HG03460 (cell line): ENCODE data around the gene MBP.

Experiments used
- ATAC-seq: cut with Tn5 transposase; IDR thresholded peaks from one replicate; pipeline ENCODE4 v1.9.1; 2021; ENCODE audit not compliant: unreplicated experiment

The MBP gene

DNA sequence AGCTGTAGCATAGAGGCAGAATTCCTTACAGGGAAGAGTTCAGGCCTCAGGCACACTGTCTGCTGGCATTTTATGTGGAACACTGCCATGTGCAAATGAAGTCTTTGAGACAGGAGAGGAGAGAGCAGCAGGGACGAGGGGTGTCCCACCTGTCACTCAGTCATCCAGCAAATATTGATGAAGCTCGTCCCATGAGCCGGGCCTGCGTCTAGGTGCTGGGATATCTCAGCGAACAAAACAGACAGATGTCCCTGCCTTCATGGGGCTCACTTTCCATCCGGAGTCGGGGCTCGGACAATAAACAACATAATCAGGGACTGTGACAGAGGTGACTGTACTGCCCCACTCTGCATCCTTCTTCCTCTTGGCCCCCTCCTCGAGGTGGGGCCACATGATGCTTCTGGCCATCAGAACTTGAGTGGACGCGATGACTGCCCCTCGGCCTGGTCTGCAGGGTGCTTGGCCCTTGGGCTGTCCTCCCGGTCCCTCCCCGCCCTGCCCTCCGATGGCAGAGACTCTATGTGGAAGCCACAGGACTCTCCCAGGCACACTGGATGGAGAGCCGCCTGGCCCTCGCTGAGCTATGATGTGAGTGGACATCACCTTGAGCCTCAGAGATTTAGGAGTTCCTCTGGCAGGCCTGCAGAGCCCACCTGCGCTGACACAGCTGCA lies 78.8 kb downstream of the MBP start:
- ATAC-seq, result no peak

DNA sequence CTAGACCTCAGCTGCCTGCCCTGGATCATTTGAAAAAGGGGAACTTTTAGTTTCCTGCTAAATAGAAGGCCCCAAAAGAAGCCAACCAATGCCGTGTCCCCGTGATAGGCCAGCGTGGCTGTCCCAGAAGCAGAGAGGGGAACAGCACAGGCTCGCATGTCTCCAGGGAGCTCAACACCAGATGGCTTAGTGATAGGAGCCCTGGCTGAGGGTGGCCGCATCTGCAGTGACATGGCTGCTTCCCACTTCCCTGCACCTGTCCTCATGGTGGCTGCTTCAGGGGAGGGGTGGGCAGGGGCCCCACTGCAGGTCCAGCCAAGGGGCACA lies 79.6 kb downstream of the MBP start:
- peak; percentile 31 for ATAC-seq

DNA sequence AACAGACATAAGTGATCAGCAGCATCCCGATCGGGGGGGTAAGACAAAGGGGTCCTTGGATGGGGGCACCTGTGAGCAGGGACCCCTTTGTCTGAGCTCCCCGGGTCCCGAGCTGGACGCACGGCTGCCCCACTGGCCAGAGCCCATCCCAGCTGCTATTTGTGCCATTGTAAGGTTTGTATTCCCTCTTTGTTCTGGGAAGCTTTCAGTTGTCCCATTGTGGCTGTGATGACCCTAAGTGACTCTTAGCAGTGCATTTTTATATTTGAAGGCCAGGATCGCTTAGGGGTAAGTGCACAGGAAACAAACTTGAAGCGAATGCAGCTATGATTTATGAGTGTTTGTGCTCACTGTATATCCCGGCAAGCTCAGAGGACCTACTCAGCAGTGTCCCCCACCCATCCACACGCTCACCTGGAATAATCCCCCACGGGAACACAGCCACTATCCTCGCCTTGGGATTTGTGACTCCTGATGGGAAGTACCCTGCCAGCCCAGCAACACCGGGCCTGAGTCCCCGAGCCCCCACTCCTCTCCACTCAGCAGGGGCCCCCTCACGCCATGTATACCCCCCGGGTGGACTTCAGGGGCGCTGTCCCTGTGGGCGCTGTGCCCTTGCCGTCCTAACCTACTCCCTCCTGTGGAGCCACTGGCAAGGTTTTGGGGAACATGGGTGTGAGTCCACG lies 80.1 kb downstream of the MBP start:
- no peak for ATAC-seq

DNA sequence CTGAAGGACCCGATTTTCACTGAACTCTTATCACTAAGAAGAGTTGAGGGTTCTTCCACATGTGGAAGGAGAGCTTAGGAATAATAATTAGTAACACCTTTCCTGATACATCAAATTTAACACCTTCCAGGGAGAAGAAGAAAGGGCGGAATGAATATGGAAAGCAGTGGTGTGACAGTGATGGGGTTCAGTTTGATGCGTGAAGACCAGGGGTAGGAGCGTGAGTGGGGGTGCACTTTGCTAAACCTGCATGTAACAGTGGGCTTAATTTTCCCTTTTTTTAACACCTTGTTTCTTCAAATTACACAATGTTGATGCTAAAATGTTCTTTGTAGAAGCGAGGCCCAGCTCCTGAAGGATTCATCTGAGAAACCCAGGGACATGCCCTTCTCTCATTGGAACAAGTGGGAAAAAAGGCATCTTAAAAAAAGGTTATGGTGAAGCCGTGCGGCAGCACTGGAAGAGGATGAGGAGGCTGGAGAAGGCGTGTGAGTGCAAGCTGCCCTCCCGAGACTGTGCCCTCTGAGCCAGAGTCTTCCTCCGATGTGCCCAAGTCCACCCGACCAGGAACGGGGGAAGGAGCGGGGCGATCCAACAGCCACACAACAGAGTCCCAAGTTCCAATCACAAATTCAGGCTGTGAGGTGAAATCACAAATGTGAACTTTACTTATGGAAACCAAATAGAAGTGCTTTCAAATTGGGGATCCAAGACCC lies 80.8 kb downstream of the MBP start:
- no peak for ATAC-seq

DNA sequence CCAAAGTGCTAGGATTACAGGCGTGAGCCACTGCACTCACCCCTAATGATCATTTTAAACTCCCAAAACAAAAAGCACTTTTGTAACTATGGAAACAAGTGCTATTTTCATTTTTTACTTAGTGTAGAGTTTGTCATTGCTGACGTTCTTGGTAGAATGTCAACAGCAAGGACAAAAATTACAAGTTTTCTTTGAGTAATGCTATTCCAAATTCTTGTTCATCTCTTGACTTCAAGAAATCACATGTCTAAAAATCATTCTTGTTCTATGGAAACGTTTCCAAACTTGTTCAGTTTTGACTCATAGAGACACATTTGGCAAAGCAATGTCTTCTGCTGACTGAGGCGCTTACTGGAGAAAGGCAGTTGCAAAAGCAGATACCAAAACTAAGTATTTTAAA lies 82.6 kb downstream of the MBP start:
- no peak for ATAC-seq

DNA sequence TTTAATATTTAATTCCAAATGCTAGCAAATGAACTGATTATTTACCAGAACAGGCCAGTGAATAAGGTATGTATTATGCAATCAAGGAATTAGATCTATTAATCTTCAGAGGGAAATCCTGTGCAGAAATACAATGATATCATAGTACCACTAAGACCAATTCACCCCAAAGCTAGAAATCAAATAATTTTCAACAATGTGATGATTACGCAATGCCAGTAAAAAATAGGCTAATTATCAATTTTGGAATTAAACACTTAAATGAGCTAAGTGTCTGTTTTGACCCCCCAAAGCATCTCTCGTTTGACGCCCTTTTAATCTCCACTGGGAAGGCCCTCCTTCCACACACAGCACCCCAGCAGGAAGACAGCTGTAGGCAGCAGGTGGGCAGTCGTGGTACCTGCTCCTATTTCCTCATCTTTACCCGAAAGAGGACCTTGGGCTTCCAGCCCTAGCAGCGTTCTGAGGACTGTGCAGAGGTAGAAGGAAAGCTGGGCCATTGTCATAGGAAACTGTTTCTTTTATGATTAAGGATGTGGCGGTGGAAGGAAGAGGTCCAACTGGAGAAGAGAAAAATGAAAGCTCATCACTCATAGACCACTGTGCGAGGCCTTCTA lies 84.7 kb downstream of the MBP start:
- ATAC-seq, result no peak

DNA sequence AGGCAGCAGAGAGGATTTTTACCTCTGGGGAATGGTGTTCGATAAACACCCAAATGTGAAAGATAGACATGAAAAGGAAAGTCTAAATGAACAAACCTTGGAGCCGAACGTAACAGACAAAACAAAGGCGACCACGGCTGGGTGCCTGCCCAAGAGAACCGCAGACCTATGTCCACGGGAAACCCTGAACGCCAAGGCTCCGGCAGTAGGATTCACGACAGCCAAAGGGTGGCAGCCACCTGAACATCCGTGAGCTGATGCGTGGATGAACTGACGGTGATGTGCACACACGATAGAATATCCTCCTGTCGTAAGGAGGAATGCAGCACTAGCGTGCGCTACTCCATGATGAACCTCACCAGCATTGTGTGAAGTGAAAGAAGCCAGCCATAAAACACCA lies 85.6 kb downstream of the MBP start:
- no peak for ATAC-seq

DNA sequence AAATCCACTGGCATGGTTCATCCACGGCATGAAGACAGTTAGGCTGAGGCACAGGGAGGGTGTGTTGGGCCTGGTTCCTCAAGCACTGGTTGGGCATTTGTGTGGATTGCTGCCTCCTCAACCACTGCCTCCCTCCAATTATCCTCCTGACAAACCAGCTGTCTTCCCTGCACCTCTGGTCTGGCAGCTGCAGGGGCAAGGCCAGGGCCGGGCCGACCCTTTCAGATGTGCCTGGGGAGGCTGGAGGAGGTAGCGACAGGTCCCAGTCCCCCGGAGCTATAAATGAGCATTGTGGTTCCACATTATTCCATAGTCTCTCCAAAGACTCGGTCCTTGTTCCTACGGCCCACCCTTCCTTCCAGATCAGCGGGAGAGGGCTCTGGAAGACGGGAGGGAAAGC lies 86.2 kb downstream of the MBP start:
- no peak for ATAC-seq

DNA sequence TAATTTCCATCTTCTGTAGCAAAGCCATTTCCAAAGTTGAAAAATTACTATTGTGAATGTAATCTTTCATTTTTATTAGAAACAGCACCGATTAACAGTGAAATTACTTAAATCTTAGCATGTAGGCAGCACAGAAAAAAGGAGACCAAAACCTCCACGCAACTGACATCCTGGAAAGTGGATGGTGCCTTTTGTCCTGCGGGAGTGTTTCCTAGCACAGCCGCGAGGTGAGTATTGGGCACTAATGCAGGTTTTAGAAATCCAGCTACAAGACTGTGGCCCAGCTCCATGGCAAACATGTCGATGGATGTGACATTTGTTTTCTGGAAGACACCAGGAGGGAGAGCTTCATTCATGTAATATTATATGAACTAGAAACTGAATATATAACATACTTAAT lies 86.9 kb downstream of the MBP start:
- ATAC-seq, result no peak

DNA sequence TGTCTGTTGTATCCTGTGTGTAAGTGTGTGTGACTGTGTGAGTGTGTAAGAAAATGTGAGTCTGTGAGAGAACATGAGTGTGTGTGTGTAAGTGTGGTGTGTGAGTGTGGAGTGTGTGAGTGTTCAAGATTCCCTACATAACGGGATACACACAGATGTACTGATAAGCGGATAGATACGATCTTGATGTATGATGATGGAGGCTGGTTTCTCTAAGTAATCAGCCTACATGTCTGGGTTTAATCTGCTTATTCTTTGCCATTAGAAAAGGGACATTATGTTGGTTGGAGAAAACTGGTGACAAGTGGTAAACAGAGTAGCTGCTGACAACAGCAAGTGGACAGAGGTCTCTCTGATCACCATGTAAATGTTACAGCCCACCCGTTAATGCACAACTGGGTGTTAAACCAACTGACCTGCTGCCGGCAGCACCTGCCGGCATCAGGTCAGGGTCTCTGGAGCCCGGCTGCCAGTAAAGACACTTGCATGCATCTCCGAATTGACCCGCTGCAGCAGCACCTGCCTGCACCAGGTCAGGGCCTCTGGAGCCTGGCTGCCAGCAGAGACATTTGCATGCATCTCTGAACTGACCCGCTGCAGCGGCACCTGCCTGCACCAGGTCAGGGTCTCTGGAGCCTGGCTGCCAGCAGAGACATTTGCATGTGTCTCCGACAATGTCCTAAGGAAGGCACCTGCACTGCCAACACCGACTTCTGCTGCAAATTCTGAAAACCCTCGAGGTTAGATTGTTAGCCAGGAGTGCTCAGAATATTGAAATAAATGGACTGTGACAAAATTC lies 87.5 kb downstream of the MBP start:
- ATAC-seq, result no peak

DNA sequence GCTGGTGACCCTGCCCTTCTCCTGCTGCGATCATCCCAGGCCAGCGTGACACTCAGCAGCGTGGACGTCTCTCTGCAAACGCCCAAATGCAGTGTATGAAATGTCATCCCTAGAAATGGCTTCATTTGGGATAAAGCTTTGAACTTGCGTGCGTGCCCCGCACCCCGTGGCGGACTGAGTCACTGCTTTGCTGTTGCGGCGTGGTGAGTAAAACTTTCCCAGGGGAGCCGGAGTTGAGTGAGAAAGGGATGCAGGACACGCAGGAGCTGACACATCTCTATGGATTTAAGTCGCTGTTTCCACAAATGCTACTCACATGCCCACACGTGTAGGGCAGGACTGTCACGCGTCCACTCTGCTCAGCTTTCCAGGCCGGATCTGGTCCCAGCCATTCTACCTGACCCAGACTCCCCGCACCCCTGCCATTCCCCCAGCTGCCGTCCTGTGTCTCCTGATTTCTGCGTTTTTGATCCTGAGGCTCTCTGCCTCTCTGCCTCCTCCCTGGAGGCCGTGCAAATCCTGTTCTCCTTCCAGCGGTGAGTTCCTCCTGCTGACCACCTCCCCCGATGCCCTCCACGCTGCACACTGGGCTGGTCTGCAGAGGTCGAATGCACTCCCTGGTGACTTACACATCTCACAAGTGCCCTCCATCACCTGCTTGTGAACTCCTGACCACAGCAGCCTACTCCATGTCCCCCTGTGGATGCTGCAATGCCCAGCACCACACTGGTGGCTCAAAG lies 88.9 kb downstream of the MBP start:
- no peak for ATAC-seq

DNA sequence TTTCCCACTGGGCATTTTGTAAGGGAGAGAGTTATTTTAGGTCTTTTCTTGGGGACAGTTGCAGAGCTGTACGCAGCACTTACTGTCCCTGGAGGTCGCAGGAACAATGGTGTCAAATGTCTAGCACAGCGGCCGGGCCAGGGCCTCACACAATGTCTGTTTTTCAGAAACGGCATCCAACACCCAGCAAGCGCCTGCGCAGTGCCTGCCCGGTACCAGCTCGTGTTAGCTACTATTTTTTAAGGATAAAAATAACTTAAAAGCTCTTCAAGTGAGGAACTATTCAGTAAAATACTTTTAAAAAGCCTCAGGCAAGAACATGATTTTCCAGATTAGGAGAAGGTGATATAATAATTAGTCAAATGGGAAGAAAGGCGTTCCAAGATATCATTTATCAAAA lies 90.0 kb downstream of the MBP start:
- no peak for ATAC-seq

DNA sequence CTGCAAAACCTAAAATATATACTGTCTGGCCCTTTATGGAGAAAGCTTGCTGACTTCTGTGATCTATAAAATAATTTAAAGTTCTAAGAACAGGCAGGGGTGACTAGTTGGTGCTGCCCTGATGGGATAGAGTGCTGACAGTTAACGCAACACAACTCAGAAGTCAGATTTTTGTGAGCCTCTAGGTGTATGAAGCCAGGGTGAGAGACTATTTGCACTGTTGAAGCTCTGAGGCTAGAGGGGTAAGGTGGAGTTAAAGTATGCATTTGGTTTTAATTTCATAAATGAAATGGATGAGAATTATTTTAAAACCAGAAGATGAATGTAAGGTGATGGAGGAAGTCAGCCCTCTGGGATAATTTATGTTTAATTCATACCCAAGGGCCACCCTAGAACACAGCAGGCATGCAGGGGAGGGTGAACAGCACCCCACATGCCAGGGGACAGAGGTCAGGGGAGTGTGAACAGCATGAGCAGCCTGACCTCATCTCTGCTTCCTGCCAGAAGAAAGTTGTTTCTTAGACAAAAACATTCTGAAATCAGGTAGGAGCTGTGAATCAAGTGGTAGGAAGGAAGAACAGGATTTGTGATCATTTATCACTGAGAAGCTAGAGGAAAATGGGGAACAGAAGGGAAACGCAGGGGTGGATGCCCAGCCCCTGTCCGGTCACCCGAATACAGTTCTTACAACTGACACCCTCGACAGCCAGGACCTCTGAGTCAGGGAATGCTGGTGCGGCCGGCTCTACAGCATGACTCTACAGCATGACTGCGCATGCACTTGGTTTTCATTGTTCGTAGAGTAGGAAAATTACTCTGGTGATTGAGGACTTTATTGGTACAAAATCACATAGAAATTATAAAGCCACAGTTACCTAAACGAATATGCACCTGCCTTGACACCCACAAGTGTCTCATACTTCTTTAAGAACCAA lies 93.1 kb downstream of the MBP start:
- no peak for ATAC-seq

DNA sequence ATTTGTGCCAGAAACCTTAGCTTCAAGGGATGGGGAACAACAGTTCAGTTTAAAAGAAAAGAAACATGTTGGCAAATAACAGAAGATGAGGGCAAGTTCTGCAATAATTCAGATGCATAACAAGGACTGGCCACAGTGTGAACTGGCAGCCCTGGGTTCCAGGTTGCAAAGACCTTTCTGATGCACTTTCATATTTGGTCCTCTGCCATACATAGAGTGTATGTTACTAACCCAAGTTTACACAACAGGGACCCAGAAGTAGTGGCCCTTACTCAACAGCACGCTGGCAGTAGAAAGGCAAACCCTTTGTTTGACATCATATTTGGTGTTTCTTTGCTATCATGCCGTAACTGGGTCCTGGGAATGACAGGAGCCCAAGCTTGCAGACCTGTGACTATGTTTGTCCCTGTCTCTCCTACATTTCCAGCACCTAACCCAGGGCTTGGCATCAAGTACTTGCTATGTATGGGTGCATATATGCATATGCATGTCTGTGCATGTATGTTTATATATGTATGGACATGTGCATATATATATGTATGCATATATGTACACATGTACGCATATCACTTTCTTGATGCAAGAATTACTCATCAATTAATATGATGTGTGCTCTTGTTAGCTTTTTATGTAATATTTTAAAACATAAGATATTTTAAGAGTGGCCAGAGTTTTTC lies 94.3 kb downstream of the MBP start:
- no peak for ATAC-seq

DNA sequence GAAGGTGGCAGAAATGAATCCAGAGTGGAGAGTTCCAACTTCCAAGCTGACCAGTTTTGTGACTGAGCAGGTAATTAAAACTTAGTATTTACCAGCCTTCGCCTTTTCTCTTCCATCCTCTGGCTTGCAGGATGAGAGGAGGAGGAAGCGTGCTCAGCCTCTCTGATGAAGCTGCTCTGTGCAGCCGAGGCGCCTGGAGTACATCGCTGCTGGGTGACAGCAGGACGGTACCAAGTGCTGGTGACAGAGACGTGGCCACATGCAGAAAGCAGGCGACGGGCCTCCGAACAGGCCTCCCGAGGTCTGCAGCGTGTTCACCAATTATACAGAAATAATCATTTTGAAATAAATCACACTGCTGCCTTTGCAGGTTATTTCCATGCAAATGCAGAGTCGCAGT lies 95.0 kb downstream of the MBP start:
- no peak for ATAC-seq

DNA sequence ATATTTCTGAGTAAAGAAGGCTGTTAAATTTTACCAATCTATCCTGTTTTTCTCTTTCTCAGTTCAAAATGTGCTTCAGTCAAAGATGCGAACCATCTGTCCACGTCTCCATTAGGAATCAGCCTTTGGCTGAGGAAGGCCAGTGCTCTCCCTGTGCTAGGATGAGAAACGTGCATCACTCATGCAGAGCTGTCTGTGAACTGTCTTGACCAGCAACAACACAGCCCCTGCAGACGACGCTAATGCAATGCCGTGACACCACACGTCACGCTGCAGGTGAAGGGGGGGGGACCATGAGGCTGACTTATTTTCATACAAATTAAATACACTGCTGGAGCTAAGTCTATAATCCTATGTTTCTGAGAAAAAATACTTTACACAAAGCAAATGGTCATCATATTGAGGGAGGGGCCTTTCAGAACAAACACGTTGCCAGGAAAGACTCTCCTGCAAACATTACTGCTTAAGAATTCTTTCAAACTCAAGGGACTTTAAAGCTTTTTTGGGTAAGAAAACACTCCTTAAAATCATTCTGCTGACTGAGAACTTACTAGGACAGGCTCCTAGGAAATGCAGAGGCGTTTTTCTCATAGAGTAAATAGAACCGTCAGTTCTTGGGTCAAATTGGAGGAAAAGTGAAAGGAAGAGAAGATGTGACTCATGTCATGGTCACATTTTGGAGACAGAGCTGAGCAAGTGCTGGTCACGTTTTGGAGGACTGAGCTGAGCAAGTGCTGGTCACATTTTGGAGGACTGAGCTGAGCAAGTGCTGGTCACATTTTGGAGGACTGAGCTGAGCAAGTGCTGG lies 97.0 kb downstream of the MBP start:
- ATAC-seq, result no peak

DNA sequence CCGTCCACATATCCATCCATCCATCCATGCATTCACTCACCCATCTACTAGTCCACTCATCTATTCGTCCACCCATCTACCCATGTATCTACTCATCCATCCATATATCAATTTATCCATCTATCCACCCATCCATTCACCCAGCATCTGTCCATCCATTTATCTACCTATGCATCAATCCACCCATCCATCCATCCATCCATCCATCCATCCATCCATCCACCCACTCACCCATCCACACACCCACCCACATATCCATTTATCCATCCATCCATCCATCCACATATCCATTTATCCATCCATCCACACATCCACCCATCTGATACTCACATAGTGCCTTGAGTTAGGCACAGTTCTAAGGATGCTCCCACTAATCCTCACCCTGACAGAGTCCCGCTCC lies 99.0 kb downstream of the MBP start:
- no peak for ATAC-seq

DNA sequence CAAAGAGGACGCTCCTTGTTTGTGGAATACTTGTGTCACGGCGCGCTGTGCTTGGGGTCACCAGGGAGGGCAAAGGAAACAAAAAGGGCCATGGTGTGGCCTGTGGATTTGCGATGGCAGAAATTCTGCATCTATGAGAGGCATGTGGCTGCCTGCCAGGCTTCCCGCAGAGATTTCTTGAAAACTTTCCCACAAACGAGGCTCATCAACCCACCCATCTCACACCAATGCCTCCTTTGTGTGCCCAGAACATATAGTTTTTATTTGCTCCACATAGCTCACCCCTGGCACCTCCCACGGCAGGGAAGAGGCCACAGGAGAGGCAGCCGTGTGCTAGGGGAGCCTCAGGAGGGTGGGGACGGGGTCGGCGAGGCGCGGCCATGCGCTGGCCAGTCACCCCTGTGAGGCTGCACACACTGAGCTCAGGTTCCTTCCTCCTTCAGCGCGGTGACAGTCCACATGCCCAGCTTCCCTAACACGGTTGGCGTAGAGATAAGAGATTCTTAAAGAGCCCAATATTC lies 100.3 kb downstream of the MBP start:
- ATAC-seq, result no peak
